Measurements from ENCODE around the gene PIP5K1B.

DNA sequence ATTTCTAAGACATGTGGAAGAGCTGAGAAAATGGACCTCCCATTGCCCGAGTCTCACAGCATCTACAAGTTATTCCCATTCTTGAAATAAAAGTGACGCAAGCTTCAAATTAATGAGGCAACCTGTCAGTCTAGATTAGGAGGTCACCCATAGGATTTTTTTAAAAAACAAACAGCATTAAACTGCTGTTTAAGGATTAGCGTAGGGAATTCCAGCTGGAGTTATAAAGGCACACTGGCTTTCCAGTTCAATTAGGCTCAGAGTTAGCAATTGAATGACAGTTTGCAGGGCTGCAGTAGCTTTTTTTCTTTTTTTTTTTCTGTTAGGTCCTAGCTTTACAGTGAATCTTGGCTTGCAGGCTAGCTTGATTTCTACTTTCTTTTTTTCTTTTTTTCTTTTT lies 292.6 kb downstream of the PIP5K1B start:
- no peak for TF ChIP-seq EZH2 (IDR thresholded peaks at IDR 0.05; ENCODE audit: low read length, missing control alignments)
- TF ChIP-seq, protein P1, sequence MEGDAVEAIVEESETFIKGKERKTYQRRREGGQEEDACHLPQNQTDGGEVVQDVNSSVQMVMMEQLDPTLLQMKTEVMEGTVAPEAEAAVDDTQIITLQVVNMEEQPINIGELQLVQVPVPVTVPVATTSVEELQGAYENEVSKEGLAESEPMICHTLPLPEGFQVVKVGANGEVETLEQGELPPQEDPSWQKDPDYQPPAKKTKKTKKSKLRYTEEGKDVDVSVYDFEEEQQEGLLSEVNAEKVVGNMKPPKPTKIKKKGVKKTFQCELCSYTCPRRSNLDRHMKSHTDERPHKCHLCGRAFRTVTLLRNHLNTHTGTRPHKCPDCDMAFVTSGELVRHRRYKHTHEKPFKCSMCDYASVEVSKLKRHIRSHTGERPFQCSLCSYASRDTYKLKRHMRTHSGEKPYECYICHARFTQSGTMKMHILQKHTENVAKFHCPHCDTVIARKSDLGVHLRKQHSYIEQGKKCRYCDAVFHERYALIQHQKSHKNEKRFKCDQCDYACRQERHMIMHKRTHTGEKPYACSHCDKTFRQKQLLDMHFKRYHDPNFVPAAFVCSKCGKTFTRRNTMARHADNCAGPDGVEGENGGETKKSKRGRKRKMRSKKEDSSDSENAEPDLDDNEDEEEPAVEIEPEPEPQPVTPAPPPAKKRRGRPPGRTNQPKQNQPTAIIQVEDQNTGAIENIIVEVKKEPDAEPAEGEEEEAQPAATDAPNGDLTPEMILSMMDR (conservative IDR thresholded peaks at IDR 0.05 in 1 of 2, IDR thresholded peaks at IDR 0.05 in 1 of 2; ENCODE audit: low read depth in 1 of 2, low read length in 2 of 2): no peak

All from fibroblast of lung (primary cell).